ENCODE results near the gene VPS13D. TPM values are rescaled to one million over a fixed set of nuclear protein-coding genes. Genes with fewer than 3 reads are reported as not detected.

VPS13D gene
- polyA plus RNA-seq, 1 of the 3 experiments (the other 2 are of a cell fraction), result 15.0 TPM

DNA sequence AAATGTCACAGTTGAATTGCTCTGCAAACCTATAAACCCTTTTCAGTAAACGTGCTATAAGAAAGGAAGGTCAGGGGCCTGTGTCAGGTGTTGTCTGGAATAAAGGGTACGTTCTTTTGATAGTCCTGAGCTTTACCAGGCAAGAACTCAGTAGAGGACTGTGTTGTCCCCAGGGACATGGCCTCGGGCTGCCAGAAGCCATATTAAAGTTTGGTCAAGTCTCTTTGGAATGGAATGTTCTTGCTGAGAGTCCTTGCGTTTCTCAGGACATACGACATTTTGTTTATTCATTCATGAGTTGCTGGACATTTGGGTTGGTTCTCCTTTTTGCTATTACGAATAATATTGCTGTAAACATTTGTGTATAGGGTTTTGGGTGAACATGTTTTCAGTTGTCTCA lies 16.8 kb downstream of the VPS13D start:
- Histone ChIP-seq H3K36me3 (replicated peaks in 1 of 2; ENCODE audit: control insufficient read depth in 1 of 2, insufficient read depth in 2 of 2, low read length in 1 of 2) (peaks cover 33 to 57% of the 10 kb centered on the region in 2 experiments), H3K4me2 (no peak overlapping the region), H4K20me1 (ENCODE audit: insufficient read depth) (no peaks in the 10 kb centered on the region), H3K79me2 (ENCODE audit: insufficient read depth) (no peaks in the 10 kb centered on the region), H3K27ac (ENCODE audit: low read depth in 2 of 2, low read length in 1 of 2) (no peak overlapping the region), H3K27me3 (ENCODE audit: insufficient read depth) (no peaks in the 10 kb centered on the region), H3K9ac (no peak overlapping the region), H2AFZ (ENCODE audit: low read depth) (no peak overlapping the region), H3K9me2 (no peaks in the 10 kb centered on the region), H3K4me1 (ENCODE audit: control insufficient read depth in 1 of 2, insufficient read depth in 2 of 2, low read depth in 1 of 2, low read length in 1 of 2) (no peaks in the 10 kb centered on the region), H3K9me3 (no peaks in the 10 kb centered on the region), H3F3A (replicated peaks; ENCODE audit: insufficient read depth) (no peaks in the 10 kb centered on the region), H3K4me3 (ENCODE audit: low read depth in 2 of 2, low read length in 1 of 2) (no peak overlapping the region)
- no peak for DNase-seq
- ChIA-PET POLR2A (no interaction called here), CTCF (no interaction called here)
- 98% methylated on average over 6 of the region's 6 CpGs for WGBS (ENCODE audit: low lambda C conversion rate)
- no peak for TF ChIP-seq TCF12 (IDR thresholded peaks at IDR 0.05)
- TF ChIP-seq MEF2A (IDR thresholded peaks at IDR 0.05; ENCODE audit: borderline replicate concordance, low read depth), result no peak
- TF ChIP-seq, protein P1, sequence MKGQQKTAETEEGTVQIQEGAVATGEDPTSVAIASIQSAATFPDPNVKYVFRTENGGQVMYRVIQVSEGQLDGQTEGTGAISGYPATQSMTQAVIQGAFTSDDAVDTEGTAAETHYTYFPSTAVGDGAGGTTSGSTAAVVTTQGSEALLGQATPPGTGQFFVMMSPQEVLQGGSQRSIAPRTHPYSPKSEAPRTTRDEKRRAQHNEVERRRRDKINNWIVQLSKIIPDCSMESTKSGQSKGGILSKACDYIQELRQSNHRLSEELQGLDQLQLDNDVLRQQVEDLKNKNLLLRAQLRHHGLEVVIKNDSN (IDR thresholded peaks at IDR 0.05; ENCODE audit: borderline replicate concordance, low read depth), result no peak
- TF ChIP-seq RXRA (IDR thresholded peaks at IDR 0.05; ENCODE audit: borderline replicate concordance, low read depth), result no peak
- TF ChIP-seq, protein P2, sequence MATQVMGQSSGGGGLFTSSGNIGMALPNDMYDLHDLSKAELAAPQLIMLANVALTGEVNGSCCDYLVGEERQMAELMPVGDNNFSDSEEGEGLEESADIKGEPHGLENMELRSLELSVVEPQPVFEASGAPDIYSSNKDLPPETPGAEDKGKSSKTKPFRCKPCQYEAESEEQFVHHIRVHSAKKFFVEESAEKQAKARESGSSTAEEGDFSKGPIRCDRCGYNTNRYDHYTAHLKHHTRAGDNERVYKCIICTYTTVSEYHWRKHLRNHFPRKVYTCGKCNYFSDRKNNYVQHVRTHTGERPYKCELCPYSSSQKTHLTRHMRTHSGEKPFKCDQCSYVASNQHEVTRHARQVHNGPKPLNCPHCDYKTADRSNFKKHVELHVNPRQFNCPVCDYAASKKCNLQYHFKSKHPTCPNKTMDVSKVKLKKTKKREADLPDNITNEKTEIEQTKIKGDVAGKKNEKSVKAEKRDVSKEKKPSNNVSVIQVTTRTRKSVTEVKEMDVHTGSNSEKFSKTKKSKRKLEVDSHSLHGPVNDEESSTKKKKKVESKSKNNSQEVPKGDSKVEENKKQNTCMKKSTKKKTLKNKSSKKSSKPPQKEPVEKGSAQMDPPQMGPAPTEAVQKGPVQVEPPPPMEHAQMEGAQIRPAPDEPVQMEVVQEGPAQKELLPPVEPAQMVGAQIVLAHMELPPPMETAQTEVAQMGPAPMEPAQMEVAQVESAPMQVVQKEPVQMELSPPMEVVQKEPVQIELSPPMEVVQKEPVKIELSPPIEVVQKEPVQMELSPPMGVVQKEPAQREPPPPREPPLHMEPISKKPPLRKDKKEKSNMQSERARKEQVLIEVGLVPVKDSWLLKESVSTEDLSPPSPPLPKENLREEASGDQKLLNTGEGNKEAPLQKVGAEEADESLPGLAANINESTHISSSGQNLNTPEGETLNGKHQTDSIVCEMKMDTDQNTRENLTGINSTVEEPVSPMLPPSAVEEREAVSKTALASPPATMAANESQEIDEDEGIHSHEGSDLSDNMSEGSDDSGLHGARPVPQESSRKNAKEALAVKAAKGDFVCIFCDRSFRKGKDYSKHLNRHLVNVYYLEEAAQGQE (IDR thresholded peaks at IDR 0.05; ENCODE audit: low read depth, low read length), result no peak

DNA sequence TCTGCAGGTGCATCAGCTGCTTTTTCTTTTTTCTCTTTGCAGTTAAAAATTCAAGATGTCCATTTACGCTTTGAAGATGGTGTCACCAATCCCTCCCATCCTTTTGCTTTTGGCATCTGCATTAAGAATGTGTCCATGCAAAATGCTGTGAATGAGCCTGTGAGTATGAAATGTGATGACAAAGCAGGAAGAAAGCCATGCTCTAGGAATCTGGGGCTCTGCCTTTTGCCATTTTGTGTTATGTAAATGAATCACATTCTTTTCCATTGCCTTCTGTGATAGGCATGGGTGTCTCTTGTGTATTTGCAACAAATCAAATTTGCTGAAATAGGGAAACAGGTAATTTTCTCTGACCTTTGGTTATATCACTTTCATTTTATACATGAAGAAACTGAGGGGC lies 19.4 kb downstream of the VPS13D start:
- Histone ChIP-seq H3K79me2 (ENCODE audit: insufficient read depth) (no peaks in the 10 kb centered on the region), H4K20me1 (ENCODE audit: insufficient read depth) (no peaks in the 10 kb centered on the region), H3K4me2 (no peak overlapping the region; the same call in 1 of the 2 replicates), H2AFZ (ENCODE audit: low read depth) (no peak overlapping the region), H3K36me3 (replicated peaks in 1 of 2; ENCODE audit: control insufficient read depth in 1 of 2, insufficient read depth in 2 of 2, low read length in 1 of 2) (peaks cover 14 to 60% of the 10 kb centered on the region in 2 experiments), H3K9me2 (no peaks in the 10 kb centered on the region), H3K4me3 (ENCODE audit: low read depth in 2 of 2, low read length in 1 of 2) (no peak overlapping the region), H3K9me3 (no peaks in the 10 kb centered on the region), H3K9ac (no peak overlapping the region), H3K27ac (ENCODE audit: low read depth in 2 of 2, low read length in 1 of 2) (no peak overlapping the region), H3F3A (replicated peaks; ENCODE audit: insufficient read depth) (no peaks in the 10 kb centered on the region), H3K4me1 (ENCODE audit: control insufficient read depth in 1 of 2, insufficient read depth in 2 of 2, low read depth in 1 of 2, low read length in 1 of 2) (no peaks in the 10 kb centered on the region), H3K27me3 (ENCODE audit: insufficient read depth) (no peaks in the 10 kb centered on the region)
- ChIA-PET CTCF (no interaction called here), POLR2A (no interaction called here)
- no peak for TF ChIP-seq CTCF (IDR thresholded peaks at IDR 0.05)
- TF ChIP-seq USF2 (IDR thresholded peaks at IDR 0.05; ENCODE audit: borderline replicate concordance, low read depth, low read length), result no peak
- TF ChIP-seq RAD21 (IDR thresholded peaks at IDR 0.05; ENCODE audit: low read length), result no peak
- TF ChIP-seq, protein P1 (IDR thresholded peaks at IDR 0.05; ENCODE audit: borderline replicate concordance, low read depth), result no peak
- no peak for TF ChIP-seq RCOR1 (IDR thresholded peaks at IDR 0.05; ENCODE audit: low read length)
- no peak for TF ChIP-seq GABPA (IDR thresholded peaks at IDR 0.05; ENCODE audit: low read depth)
- TF ChIP-seq MEF2A (IDR thresholded peaks at IDR 0.05; ENCODE audit: borderline replicate concordance, low read depth), result no peak
- TF ChIP-seq MXI1 (IDR thresholded peaks at IDR 0.05; ENCODE audit: low read depth, low read length), result no peak
- no peak for DNase-seq
- WGBS (ENCODE audit: low lambda C conversion rate), result 97% methylated on average over 1 of the region's 1 CpG

Data from SK-N-SH (cell line).